H1 (cell line): ENCODE measurements around the gene MYO7B. TPM values are rescaled to one million over a fixed set of nuclear protein-coding genes. Genes with fewer than 3 reads are reported as not detected.

ENCODE experiments used
- EGR1 ChIP-seq: IDR thresholded peaks from 2 replicates; pipeline ENCODE4 v1.6.1; 2011; ENCODE audit warnings: low read depth, low read length, borderline replicate concordance
- HDAC6 ChIP-seq: IDR thresholded peaks from one replicate; pipeline ENCODE4 v1.7.1; 2012; ENCODE audit warnings: low read depth, mild to moderate bottlenecking, inconsistent platforms, low read length, moderate library complexity
- KDM1A ChIP-seq: fragments of 200-600, 300-600 bp; sonication (generic); IDR thresholded peaks from 2 replicates; pipeline ENCODE4 v1.7.1; 2016; ENCODE audit warnings: mild to moderate bottlenecking, low read length, borderline replicate concordance
- MAFK ChIP-seq: IDR thresholded peaks from 2 replicates; pipeline ENCODE4 v1.6.1; 2012; ENCODE audit warnings: low read depth, mild to moderate bottlenecking, improper control_type of control experiment, low read length
- RAD21 ChIP-seq, 2 experiments: IDR thresholded peaks in 1 of 2; conservative IDR thresholded peaks in 1 of 2; 2 replicates each; pipeline ENCODE4 v1.6.1; 2011; ENCODE audit warnings: low read depth in 2 of 2, low read length in 2 of 2, improper control_type of control experiment in 1 of 2, inconsistent platforms in 1 of 2, mild to moderate bottlenecking in 1 of 2, moderate library complexity in 1 of 2
- SIRT6 ChIP-seq: IDR thresholded peaks from one replicate; pipeline ENCODE4 v1.7.1; 2012; ENCODE audit warnings: low read length, inconsistent platforms
- SIX5 ChIP-seq: IDR thresholded peaks from 2 replicates; pipeline ENCODE4 v1.6.1; 2011; ENCODE audit warnings: mild to moderate bottlenecking, low read depth, low read length
- SP1 ChIP-seq: IDR thresholded peaks from 2 replicates; pipeline ENCODE4 v1.6.1; 2011; ENCODE audit warnings: low read depth, low read length
- SP2 ChIP-seq: IDR thresholded peaks from 2 replicates; pipeline ENCODE4 v1.6.1; 2012; ENCODE audit warnings: mild to moderate bottlenecking, low read length, inconsistent platforms
- TAF1 ChIP-seq: IDR thresholded peaks from 2 replicates; pipeline ENCODE4 v1.6.1; 2011; ENCODE audit warnings: mild to moderate bottlenecking, low read depth, low read length
- TEAD4 ChIP-seq: IDR thresholded peaks from 2 replicates; pipeline ENCODE4 v1.6.1; 2012; ENCODE audit warnings: low read depth, low read length, inconsistent platforms, mixed read lengths
- polyA plus RNA-seq, 7 experiments: library from polyadenylated mRNA; depleted of rRNA in 3 of 7; stranded (reverse) in 5 of 7; unstranded in 2 of 7; fragments of >200 nt in 5 of 7; fragments of 200-250 nt in 2 of 7; gene quantifications; 1 replicate in 5 of 7; 2 replicates in 1 of 7; 4 replicates in 1 of 7; pipeline versions ENCODE4 v1.2.1 to v1.2.3, GENCODE V29; 2011 to 2013; ENCODE audit warnings: missing spikeins in 2 of 7, mixed read lengths in 2 of 7
- total RNA-seq: library from RNA; stranded (reverse); fragmentation: NEBNext Ultra II Directional; extraction: Animal tissue kit (Norgen Biotek cat#: 25700); gene quantifications from 2 replicates; pipeline ENCODE4 v1.2.1, GENCODE V29; 2021

MYO7B gene
- total and polyA plus RNA-seq, 2 of the 8 experiments (the other 6 are each of a cell fraction or from before 2014, with no cell fraction given), result not detected

DNA sequence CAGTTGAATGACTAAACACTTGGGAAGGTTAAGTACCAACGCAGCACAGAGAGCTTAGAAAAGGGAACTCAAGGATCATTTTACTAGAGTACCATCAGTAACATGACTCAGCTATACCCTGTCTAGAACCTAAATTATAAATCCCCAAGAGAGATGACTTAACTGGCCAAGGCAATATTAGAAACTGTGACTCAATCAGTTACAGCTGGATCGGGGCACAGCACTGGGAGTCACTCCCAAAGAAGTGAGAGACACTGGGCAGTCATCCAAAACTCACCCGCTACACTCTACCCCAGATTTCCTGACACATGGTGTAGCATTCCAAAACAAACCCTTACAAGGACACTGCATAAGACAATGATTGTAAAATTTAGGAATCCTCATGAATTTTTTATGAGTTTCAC is 26.9 kb upstream of the MYO7B start (continued):
- TF ChIP-seq RAD21 (IDR thresholded peaks at IDR 0.05 in 1 of 2, conservative IDR thresholded peaks at IDR 0.05 in 1 of 2; ENCODE audit: low read depth in 2 of 2, low read length in 2 of 2) (no peak), TAF1 (no peak), TEAD4 (no peak), SIX5 (no peak), SP2 (no peak), HDAC6 (no peak), SP1 (no peak), MAFK (no peak), EGR1 (no peak), KDM1A (no peak), SIRT6 (no peak)
- TF ChIP-seq, all 59 proteins: peak for 0
